ENCODE measurements around the gene WTAP. TPM values are rescaled to one million over a fixed set of nuclear protein-coding genes. Genes with fewer than 3 reads are reported as not detected.
"Not testable (repeated sequence)": the region's sequence is repeated elsewhere in the genome, so short reads cannot be mapped to it uniquely, and the experiment has no call there.

The WTAP gene
- total and polyA plus RNA-seq, 2 of the 8 experiments (the other 6 are each of a cell fraction or from before 2014, with no cell fraction given): 32.6 to 120 TPM

DNA sequence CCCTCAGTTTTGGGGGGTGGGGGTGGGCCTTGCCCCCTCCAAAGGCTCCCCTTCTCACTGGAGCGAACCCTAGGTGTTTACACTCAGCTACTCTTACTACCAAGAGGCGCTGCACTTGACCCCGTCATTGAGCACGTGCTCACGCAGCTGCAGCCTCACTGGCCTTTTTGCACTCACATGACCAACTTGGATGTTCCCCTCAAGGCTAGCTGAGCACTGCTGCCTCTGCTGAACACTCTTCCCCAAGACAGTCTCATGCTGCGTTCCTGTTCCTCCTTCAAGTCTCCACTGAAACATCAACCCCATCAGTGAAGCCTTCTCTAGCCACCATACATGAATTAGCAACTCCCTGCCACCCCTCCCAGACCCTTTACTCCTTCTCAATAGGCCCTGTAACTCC is 38.3 kb upstream of the WTAP start (continued):
- TF ChIP-seq POLR2AphosphoS5 (IDR thresholded peaks at IDR 0.05; ENCODE audit: low read depth, low read length) (no peak), FOSL1 (IDR thresholded peaks at IDR 0.05; ENCODE audit: insufficient read depth, low read depth, low read length) (no peak), BACH1 (IDR thresholded peaks at IDR 0.05; ENCODE audit: low read length) (no peak), SIX5 (IDR thresholded peaks at IDR 0.05; ENCODE audit: low read depth, low read length) (no peak), CHD2 (IDR thresholded peaks at IDR 0.05; ENCODE audit: low read length) (no peak)

DNA sequence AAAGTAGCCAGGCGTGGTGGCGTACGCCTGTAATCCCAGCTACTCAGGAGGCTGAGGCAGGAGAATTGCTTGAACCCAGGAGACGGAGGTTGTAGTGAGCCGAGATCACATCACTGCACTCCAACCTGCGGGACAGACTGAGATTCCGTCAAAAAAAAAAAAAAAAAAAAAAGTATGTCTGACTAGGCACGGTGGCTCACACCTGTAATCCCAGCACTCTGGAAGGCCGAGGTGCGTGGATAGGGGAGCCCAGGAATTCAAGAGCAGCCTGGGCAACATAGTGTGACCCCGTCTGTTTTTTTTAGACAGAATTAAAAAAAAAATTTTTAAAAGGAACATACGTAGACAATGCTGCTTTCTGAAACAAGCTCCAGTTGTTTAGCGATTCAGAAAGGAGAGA is 37.2 kb upstream of the WTAP start:
- not testable (repeated sequence) for H2AFZ ChIP-seq (ENCODE audit: low read length); H2BK15ac ChIP-seq (ENCODE audit: low read length); H3K4me2 ChIP-seq (ENCODE audit: insufficient read depth in 1 of 2, low read depth in 2 of 2, low read length in 2 of 2); H2AK5ac ChIP-seq (ENCODE audit: low read depth, low read length); H3K9me3 ChIP-seq (ENCODE audit: insufficient read depth in 2 of 2, low read depth in 1 of 2, low read length in 1 of 2); H3K23ac ChIP-seq (ENCODE audit: insufficient read length); H3K18ac ChIP-seq (ENCODE audit: extremely low read depth, low read length); H2BK12ac ChIP-seq (ENCODE audit: low read depth, low read length); H3K27me3 ChIP-seq (replicated peaks in 1 of 4; ENCODE audit: control insufficient read depth in 3 of 4, extremely low read depth in 1 of 4, insufficient read depth in 3 of 4, low read length in 3 of 4); H2BK120ac ChIP-seq (replicated peaks; ENCODE audit: low read depth, low read length); H3K9ac ChIP-seq (replicated peaks in 1 of 4; ENCODE audit: extremely low read depth in 1 of 4, low read depth in 3 of 4, low read length in 3 of 4); H3K79me1 ChIP-seq (ENCODE audit: low read depth, low read length); H3K4ac ChIP-seq (replicated peaks; ENCODE audit: insufficient read length, low read depth, low read length); H3K27ac ChIP-seq (ENCODE audit: low read depth, low read length); H2BK5ac ChIP-seq (ENCODE audit: low read depth, low read length); H4K8ac ChIP-seq (ENCODE audit: extremely low read depth, insufficient read depth, low read length); H4K91ac ChIP-seq (replicated peaks; ENCODE audit: insufficient read length, low read length); H2BK20ac ChIP-seq (ENCODE audit: low read length); FAIRE-seq; H4K5ac ChIP-seq (ENCODE audit: insufficient read length, low read depth, low read length); DNase-seq (ENCODE audit: low read depth in 1 of 2, low spot score in 2 of 2); H3K14ac ChIP-seq (ENCODE audit: insufficient read length); H3K4me3 ChIP-seq (ENCODE audit: extremely low read depth in 1 of 4, insufficient read depth in 2 of 4, low read depth in 3 of 4, low read length in 4 of 4); H3K56ac ChIP-seq (replicated peaks; ENCODE audit: insufficient read length, low read depth, low read length)
- ChIA-PET CTCF (ENCODE audit: partially characterized antibody) (interaction anchor here (0.9 to 2.1 kb wide), 5 partner anchors 19 to 520 kb away, joined by 3 to 5 read pairs (median 4); no protein-coding TSS in a partner anchor), POLR2A (ENCODE audit: partially characterized antibody) (interaction anchor here (1.0 to 1.3 kb wide), 2 partner anchors 12 to 41 kb away, joined by 3 to 4 read pairs; no protein-coding TSS in a partner anchor)
- peaks cover 3 to 33% of the 10 kb centered on the region in 2 experiments; a peak in 3 of 4 replicates for H3K79me2 ChIP-seq (ENCODE audit: control insufficient read depth in 1 of 2, insufficient read depth in 2 of 2, low read length in 2 of 2)
- 94% methylated on average over 13 of the region's 13 CpGs; no CpG with 5 or more reads in 1 of the 2 experiments for WGBS, 2 experiments (ENCODE audit: extremely low coverage in 1 of 2, insufficient coverage in 1 of 2, insufficient read length in 1 of 2, insufficient replicate concordance in 2 of 2, low coverage in 1 of 2, low lambda C conversion rate in 2 of 2, missing lambda C conversion rate in 1 of 2)
- H3K23me2 ChIP-seq (ENCODE audit: low read depth, low read length): peaks cover 14% of the 10 kb centered on the region
- peaks cover 3 to 15% (median 8%) of the 10 kb centered on the region in 4 experiments for H3K4me1 ChIP-seq (replicated peaks in 1 of 4; ENCODE audit: control insufficient read depth in 3 of 4, insufficient read depth in 4 of 4, low read length in 3 of 4)
- peaks cover 4 to 12% of the 10 kb centered on the region in 2 experiments for H4K20me1 ChIP-seq (replicated peaks in 1 of 2; ENCODE audit: control insufficient read depth in 1 of 2, insufficient read depth in 2 of 2, low read length in 2 of 2)
- H3K36me3 ChIP-seq (ENCODE audit: control insufficient read depth in 2 of 4, insufficient read depth in 4 of 4, low read length in 3 of 4): peaks cover 0 to 15% (median 5%) of the 10 kb centered on the region in 4 experiments; a peak in 3 of 8 replicates
